Duodenal mucosa (tissue), 2 donors: ENCODE measurements around the gene SGCD.

Experiments
- H3K27ac ChIP-seq: one replicate; pipeline ENCODE4 v1.7.0; 2013; ENCODE audit warnings: low read depth, low read length
- H3K27me3 ChIP-seq, 2 donors: one replicate each; pipeline ENCODE4 v1.7.0; 2013; ENCODE audit warnings: low read length in 2 of 2, control low read depth in 1 of 2; ENCODE audit not compliant: insufficient read depth in 2 of 2, control insufficient read depth in 1 of 2
- H3K36me3 ChIP-seq, 2 donors: one replicate each; pipeline ENCODE4 v1.7.0; 2013; ENCODE audit warnings: low read length in 2 of 2, control low read depth in 1 of 2; ENCODE audit not compliant: insufficient read depth in 2 of 2, control insufficient read depth in 1 of 2
- H3K4me1 ChIP-seq, 2 donors: one replicate each; pipeline ENCODE4 v1.7.0; 2013; ENCODE audit warnings: low read length in 2 of 2, control low read depth in 1 of 2; ENCODE audit not compliant: insufficient read depth in 2 of 2, control insufficient read depth in 1 of 2
- H3K4me3 ChIP-seq, 2 donors: one replicate each; pipeline ENCODE4 v1.7.0; 2013; ENCODE audit warnings: low read length in 2 of 2, low read depth in 1 of 2
- H3K9ac ChIP-seq, 2 donors: one replicate each; pipeline ENCODE4 v1.7.0; 2013; ENCODE audit warnings: low read length in 2 of 2, low read depth in 1 of 2
- H3K9me3 ChIP-seq, 2 donors: one replicate each; pipeline ENCODE4 v1.7.0; 2013; ENCODE audit warnings: low read length in 2 of 2, control low read depth in 1 of 2; ENCODE audit not compliant: control insufficient read depth in 1 of 2

SGCD gene

GRCh38 chr5:156669416-156669815 lies 342.5 kb downstream of the SGCD start:
- Histone ChIP-seq H3K9ac (no peak overlapping the region), H3K4me3 (no peak overlapping the region), H3K27ac (no peak overlapping the region), H3K27me3 (no peaks in the 10 kb centered on the region), H3K4me1 (no peaks in the 10 kb centered on the region), H3K9me3 (no peaks in the 10 kb centered on the region), H3K36me3 (no peaks in the 10 kb centered on the region)

GRCh38 chr5:156670615-156671014 lies 343.7 kb downstream of the SGCD start:
- no peaks in the 10 kb centered on the region for H3K9me3 ChIP-seq
- H3K36me3 ChIP-seq: no peaks in the 10 kb centered on the region
- no peak overlapping the region for H3K27ac ChIP-seq
- no peak overlapping the region for H3K4me3 ChIP-seq
- H3K9ac ChIP-seq: no peak overlapping the region
- no peaks in the 10 kb centered on the region for H3K27me3 ChIP-seq
- no peaks in the 10 kb centered on the region for H3K4me1 ChIP-seq

- no peaks in the 10 kb centered on the region for H3K36me3 ChIP-seq
- no peak overlapping the region for H3K9ac ChIP-seq
- H3K27ac ChIP-seq: no peak overlapping the region
- no peak overlapping the region for H3K4me3 ChIP-seq
- peaks cover 0 to 12% of the 10 kb centered on the region in 2 donors for H3K4me1 ChIP-seq
- no peaks in the 10 kb centered on the region for H3K9me3 ChIP-seq
- no peaks in the 10 kb centered on the region for H3K27me3 ChIP-seq
Observed at GRCh38 chr5:156675395-156675794, 348.4 kb downstream of the SGCD start.

GRCh38 chr5:156677963-156678362 lies 351.0 kb downstream of the SGCD start:
- Histone ChIP-seq H3K36me3 (no peaks in the 10 kb centered on the region), H3K9me3 (no peaks in the 10 kb centered on the region), H3K9ac (no peak overlapping the region), H3K4me3 (no peak overlapping the region), H3K27me3 (no peaks in the 10 kb centered on the region), H3K27ac (no peak overlapping the region), H3K4me1 (peaks cover 0 to 12% of the 10 kb centered on the region in 2 donors)

- no peak overlapping the region for H3K27ac ChIP-seq
- H3K9me3 ChIP-seq: no peaks in the 10 kb centered on the region
- H3K4me3 ChIP-seq: no peak overlapping the region
- H3K27me3 ChIP-seq: no peaks in the 10 kb centered on the region
- no peak overlapping the region for H3K9ac ChIP-seq
- H3K36me3 ChIP-seq: no peaks in the 10 kb centered on the region
- peaks cover 0 to 12% of the 10 kb centered on the region in 2 donors for H3K4me1 ChIP-seq
Observed at GRCh38 chr5:156678484-156678883, 351.5 kb downstream of the SGCD start.

GRCh38 chr5:156680831-156681230 lies 353.9 kb downstream of the SGCD start:
- H3K4me1 ChIP-seq: peaks cover 0 to 12% of the 10 kb centered on the region in 2 donors
- H3K36me3 ChIP-seq: no peaks in the 10 kb centered on the region
- H3K4me3 ChIP-seq: no peak overlapping the region
- H3K9me3 ChIP-seq: no peaks in the 10 kb centered on the region
- no peak overlapping the region for H3K27ac ChIP-seq
- no peak overlapping the region for H3K9ac ChIP-seq
- H3K27me3 ChIP-seq: no peaks in the 10 kb centered on the region

- Histone ChIP-seq H3K27me3 (no peaks in the 10 kb centered on the region), H3K36me3 (no peaks in the 10 kb centered on the region), H3K27ac (no peak overlapping the region), H3K4me1 (peaks cover 0 to 12% of the 10 kb centered on the region in 2 donors), H3K9me3 (no peaks in the 10 kb centered on the region), H3K9ac (no peak overlapping the region), H3K4me3 (no peak overlapping the region)
Observed at GRCh38 chr5:156681265-156681664, 354.3 kb downstream of the SGCD start.

- Histone ChIP-seq H3K27me3 (no peaks in the 10 kb centered on the region), H3K36me3 (no peaks in the 10 kb centered on the region), H3K9me3 (no peaks in the 10 kb centered on the region), H3K27ac (no peak overlapping the region), H3K4me1 (peaks cover 0 to 11% of the 10 kb centered on the region in 2 donors), H3K4me3 (no peak overlapping the region), H3K9ac (no peak overlapping the region)
Observed at GRCh38 chr5:156682971-156683370, 356.0 kb downstream of the SGCD start.

GRCh38 chr5:156683509-156683908 lies 356.5 kb downstream of the SGCD start:
- Histone ChIP-seq H3K27ac (no peak overlapping the region), H3K36me3 (no peaks in the 10 kb centered on the region), H3K9me3 (no peaks in the 10 kb centered on the region), H3K4me1 (peaks cover 0 to 6% of the 10 kb centered on the region in 2 donors), H3K4me3 (no peak overlapping the region), H3K27me3 (no peaks in the 10 kb centered on the region), H3K9ac (no peak overlapping the region)

- Histone ChIP-seq H3K36me3 (no peaks in the 10 kb centered on the region), H3K4me1 (no peaks in the 10 kb centered on the region), H3K9ac (no peak overlapping the region), H3K9me3 (no peaks in the 10 kb centered on the region), H3K4me3 (no peak overlapping the region), H3K27ac (no peak overlapping the region), H3K27me3 (no peaks in the 10 kb centered on the region)
Observed at GRCh38 chr5:156684216-156684615, 357.3 kb downstream of the SGCD start.

- H3K9me3 ChIP-seq: no peaks in the 10 kb centered on the region
- H3K36me3 ChIP-seq: no peaks in the 10 kb centered on the region
- H3K4me1 ChIP-seq: no peaks in the 10 kb centered on the region
- H3K27ac ChIP-seq: no peak overlapping the region
- no peaks in the 10 kb centered on the region for H3K27me3 ChIP-seq
- H3K4me3 ChIP-seq: no peak overlapping the region
- H3K9ac ChIP-seq: no peak overlapping the region
Observed at GRCh38 chr5:156685481-156685880, 358.5 kb downstream of the SGCD start.
